Calu3 (cell line): ENCODE measurements around the gene PICALM. TPM values are rescaled to one million over a fixed set of nuclear protein-coding genes. Genes with fewer than 3 reads are reported as not detected.

ENCODE experiments used
- BruUV-seq: library from RNA; stranded (reverse); fragments of 400-500 nt; replicated peaks from 2 replicates; lab custom pipeline; 2021; lab: Mats Ljungman, UMichigan
- CTCF ChIA-PET: fragments of 300-600 bp; sonication (Branson Sonifier 250); formaldehyde crosslinking; loops from one replicate; lab custom pipeline; 2022; ENCODE audit warnings: antibody characterized with exemption; lab: Charles Lee
- DNase-seq: peaks from one replicate; pipeline ENCODE4 v3.0.0; 2022
- H3K27ac Mint-ChIP-seq: one replicate; pipeline ENCODE4 v1.8.0; 2022; ENCODE audit warnings: mixed read lengths; ENCODE audit not compliant: unreplicated experiment
- H3K27me3 Mint-ChIP-seq: one replicate; pipeline ENCODE4 v1.8.0; 2022; ENCODE audit warnings: mixed read lengths; ENCODE audit not compliant: unreplicated experiment
- H3K36me3 Mint-ChIP-seq: one replicate; pipeline ENCODE4 v1.8.0; 2022; ENCODE audit warnings: mild to moderate bottlenecking, moderate library complexity, mixed read lengths; ENCODE audit not compliant: insufficient read depth, unreplicated experiment
- H3K4me1 Mint-ChIP-seq: one replicate; pipeline ENCODE4 v1.8.0; 2022; ENCODE audit warnings: mild to moderate bottlenecking, low read depth, mixed read lengths; ENCODE audit not compliant: unreplicated experiment
- H3K4me3 Mint-ChIP-seq: one replicate; pipeline ENCODE4 v1.8.0; 2022; ENCODE audit warnings: mild to moderate bottlenecking, low read depth, moderate library complexity, mixed read lengths; ENCODE audit not compliant: unreplicated experiment
- H3K9me3 Mint-ChIP-seq: one replicate; pipeline ENCODE4 v1.8.0; 2022; ENCODE audit warnings: low read depth, mixed read lengths; ENCODE audit not compliant: unreplicated experiment
- intact Hi-C: fragments of 100-400 bp; cut with micrococcal nuclease; formaldehyde crosslinking; loops from one replicate; pipeline ENCODE4 v1.10.0; 2022; ENCODE audit not compliant: unreplicated experiment
- total RNA-seq: library from RNA; stranded (reverse); gene quantifications from 2 replicates; pipeline ENCODE4 v1.2.3, GENCODE V29; 2022
- TF ChIP-seq, protein P1 (sequence below): fragments of 200-600 bp; IDR thresholded peaks from one replicate; pipeline ENCODE4 v1.8.0; 2022; ENCODE audit warnings: antibody characterized with exemption; ENCODE audit not compliant: unreplicated experiment

PICALM gene
- total RNA-seq, 1 experiment from 2014 or later: 124 TPM

DNA sequence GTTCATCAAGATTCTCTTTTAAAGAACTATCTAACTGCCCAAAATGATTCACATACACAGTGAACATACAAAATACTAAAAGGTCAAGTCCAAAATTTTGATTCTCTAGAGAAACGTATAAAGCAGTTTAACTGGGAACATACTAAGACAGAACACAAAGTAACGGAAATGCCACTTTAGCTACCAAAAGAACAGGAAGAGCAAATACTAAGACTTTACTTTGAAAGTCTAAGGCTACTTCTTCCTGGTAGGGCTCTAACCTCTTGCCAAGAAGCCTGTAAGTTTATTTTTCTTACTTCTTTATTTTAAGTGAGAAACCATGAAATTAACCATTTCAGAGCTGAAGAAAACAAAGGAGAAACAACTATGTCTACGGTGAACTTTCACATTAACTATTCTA, 6.2 kb downstream of the PICALM start:
- TF ChIP-seq, protein P1, sequence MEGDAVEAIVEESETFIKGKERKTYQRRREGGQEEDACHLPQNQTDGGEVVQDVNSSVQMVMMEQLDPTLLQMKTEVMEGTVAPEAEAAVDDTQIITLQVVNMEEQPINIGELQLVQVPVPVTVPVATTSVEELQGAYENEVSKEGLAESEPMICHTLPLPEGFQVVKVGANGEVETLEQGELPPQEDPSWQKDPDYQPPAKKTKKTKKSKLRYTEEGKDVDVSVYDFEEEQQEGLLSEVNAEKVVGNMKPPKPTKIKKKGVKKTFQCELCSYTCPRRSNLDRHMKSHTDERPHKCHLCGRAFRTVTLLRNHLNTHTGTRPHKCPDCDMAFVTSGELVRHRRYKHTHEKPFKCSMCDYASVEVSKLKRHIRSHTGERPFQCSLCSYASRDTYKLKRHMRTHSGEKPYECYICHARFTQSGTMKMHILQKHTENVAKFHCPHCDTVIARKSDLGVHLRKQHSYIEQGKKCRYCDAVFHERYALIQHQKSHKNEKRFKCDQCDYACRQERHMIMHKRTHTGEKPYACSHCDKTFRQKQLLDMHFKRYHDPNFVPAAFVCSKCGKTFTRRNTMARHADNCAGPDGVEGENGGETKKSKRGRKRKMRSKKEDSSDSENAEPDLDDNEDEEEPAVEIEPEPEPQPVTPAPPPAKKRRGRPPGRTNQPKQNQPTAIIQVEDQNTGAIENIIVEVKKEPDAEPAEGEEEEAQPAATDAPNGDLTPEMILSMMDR: no peak
- no peak overlapping the region for H3K4me3 Mint-ChIP-seq
- no TSS peak for BruUV-seq
- intact Hi-C loops: no loop called here
- H3K27me3 Mint-ChIP-seq: no peaks in the 10 kb centered on the region
- no peak for DNase-seq
- H3K4me1 Mint-ChIP-seq: peaks cover 20% of the 10 kb centered on the region
- H3K9me3 Mint-ChIP-seq: no peaks in the 10 kb centered on the region
- H3K36me3 Mint-ChIP-seq: peaks cover 24% of the 10 kb centered on the region
- H3K27ac Mint-ChIP-seq: no peak overlapping the region
- CTCF ChIA-PET: no interaction called here

DNA sequence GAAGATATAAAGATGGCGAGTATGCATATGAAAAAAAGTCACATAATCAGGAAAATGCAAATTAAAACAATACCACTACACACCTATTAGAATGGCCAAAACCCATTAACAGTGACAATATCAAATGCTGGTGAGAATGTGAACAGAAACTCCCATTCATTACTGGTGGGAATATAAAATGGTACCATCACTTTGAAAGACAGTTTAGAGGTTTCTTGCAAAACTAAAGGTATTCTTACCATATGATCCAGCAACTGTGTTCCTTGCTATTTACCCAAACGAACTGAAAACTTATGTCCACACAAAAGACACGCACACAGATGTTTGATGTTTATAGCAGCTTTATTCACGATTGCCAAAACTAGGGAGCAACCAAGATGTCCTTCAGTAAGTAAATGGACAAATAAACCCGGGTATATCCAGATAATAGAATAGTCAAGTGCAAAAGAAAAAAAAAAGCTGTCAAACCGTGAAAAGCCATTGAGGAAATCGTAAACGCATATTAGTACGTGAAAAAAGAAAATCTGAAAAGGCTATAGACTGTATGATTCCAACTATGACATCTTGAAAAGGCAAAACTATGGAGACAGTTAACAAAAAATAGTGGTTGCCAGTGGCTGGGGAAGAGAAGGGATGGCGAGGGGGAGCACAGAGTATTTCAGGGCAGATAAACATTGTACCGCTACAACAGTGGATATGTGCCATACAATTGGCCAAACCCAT, 7.2 kb downstream of the PICALM start:
- intact Hi-C loops: no loop called here
- Mint-ChIP-seq H3K4me3 (no peak overlapping the region), H3K4me1 (peaks cover 23% of the 10 kb centered on the region), H3K36me3 (peaks cover 17% of the 10 kb centered on the region), H3K27ac (no peak overlapping the region), H3K9me3 (no peaks in the 10 kb centered on the region), H3K27me3 (no peaks in the 10 kb centered on the region)
- CTCF ChIA-PET: no interaction called here
- BruUV-seq: no TSS peak
- no peak for DNase-seq
- TF ChIP-seq, protein P1: no peak

DNA sequence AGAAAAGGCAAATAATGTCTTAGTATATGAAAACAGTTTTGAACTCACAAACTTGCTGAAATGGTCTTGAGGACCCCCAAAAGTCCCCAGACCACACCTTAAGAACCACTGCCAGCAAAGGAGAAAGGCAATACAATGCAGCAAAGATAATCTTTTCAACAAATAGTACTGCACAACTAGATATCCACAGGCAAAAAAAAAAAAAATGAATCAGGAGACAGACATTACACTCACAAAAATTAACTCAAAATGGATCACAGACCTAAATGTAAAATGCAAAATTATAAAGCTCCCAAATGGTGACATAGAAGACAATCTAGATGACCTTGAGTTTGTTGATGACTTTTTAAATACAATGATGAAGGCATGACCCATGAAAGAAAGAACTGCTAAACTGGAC, 8.3 kb downstream of the PICALM start:
- peaks cover 28% of the 10 kb centered on the region for H3K4me1 Mint-ChIP-seq
- CTCF ChIA-PET: no interaction called here

DNA sequence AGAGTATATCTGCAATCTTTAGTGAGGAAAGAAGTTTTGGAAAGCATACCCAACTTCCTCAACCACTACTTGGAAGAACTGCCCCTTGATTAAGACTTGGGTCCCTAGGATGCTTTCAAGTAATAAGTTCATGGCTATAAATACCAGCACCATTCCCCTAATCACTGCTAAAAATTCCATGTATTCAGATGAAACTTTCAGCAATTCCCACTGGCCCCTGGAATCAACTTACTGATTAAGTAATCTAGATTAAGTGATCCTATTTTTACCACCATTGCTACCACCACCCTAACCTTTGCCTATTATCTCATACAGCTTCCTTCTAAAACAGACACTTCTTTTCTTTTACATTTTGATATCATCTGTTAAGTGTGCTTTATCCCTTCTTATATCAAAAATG, 10.5 kb downstream of the PICALM start:
- TF ChIP-seq, protein P1: no peak

More for the DNA sequence above, 8.3 kb downstream of the PICALM start:
- BruUV-seq: no TSS peak
- DNase-seq: no peak
- H3K36me3 Mint-ChIP-seq: peaks cover 8% of the 10 kb centered on the region
- H3K27me3 Mint-ChIP-seq: no peaks in the 10 kb centered on the region
- TF ChIP-seq, protein P1: no peak
- H3K4me3 Mint-ChIP-seq: no peak overlapping the region
- no peak overlapping the region for H3K27ac Mint-ChIP-seq
- intact Hi-C loops: no loop called here
- H3K9me3 Mint-ChIP-seq: no peaks in the 10 kb centered on the region

More for the DNA sequence above, 10.5 kb downstream of the PICALM start:
- Mint-ChIP-seq H3K27ac (no peak overlapping the region), H3K9me3 (no peaks in the 10 kb centered on the region), H3K4me3 (no peak overlapping the region), H3K27me3 (no peaks in the 10 kb centered on the region), H3K4me1 (peaks cover 38% of the 10 kb centered on the region), H3K36me3 (peaks cover 9% of the 10 kb centered on the region)
- intact Hi-C loops: no loop called here
- no TSS peak for BruUV-seq
- CTCF ChIA-PET: no interaction called here
- DNase-seq: no peak
